Hematopoietic multipotent progenitor cell treated with erythropoietin and hydrocortisone succinate and interleukin-3 and kit ligand, for 6 days (in vitro differentiated cells): Measurements from ENCODE around the gene SERTAD3.
"Not testable (repeated sequence)": the region's sequence is repeated elsewhere in the genome, so short reads cannot be mapped to it uniquely, and the experiment has no call there.

Experiments used
- DNase-seq: peaks from one replicate; pipeline ENCODE4 v3.0.0-alpha.2; 2015

Gene SERTAD3

GRCh38 chr19:40457953-40458596 lies 13.9 kb upstream of the SERTAD3 start:
- DNase-seq: no peak

DNA sequence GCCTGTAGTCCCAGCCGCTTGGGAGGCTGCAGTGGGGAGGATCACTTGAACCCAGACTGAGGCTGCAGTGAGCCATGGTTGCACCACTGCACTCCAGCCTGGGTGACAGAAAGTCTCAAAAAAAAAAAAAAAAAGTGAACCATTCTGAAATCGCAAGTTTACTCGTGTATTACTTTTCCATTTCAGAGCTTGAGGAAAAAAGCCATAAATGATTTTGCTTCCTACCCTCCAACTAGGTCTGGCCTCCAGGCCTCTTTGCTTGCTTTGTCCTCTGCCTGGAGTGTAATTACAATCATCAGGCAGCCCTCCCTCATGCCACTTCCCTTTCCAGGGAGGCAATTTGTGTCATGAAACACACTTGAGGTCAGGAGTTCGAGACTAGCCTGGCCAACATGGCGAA lies 12.9 kb upstream of the SERTAD3 start:
- DNase-seq: no peak

DNA sequence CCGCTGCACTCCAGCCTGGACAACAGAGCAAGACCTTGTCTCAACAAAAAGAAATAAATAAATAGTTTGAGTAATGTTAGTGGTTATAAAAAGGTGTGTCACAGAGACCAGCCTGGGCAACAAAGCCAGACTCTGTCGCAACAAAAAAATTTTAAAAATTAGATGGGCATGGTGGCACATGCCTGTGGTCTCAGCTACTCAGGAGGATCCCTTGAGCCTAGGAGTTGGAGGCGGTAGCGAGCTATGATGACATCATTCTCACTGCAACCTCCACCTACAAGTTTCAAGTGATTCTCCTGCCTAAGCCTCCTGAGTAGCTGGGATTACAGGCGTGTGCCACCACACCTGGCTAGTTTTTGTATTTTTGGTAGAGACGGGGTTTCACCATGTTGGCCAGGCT lies 9.8 kb upstream of the SERTAD3 start:
- DNase-seq: not testable (repeated sequence)

- no peak for DNase-seq
These were observed 9.1 kb upstream of the SERTAD3 start for GRCh38 chr19:40453151-40453735.

GRCh38 chr19:40452016-40452415 lies 7.9 kb upstream of the SERTAD3 start:
- DNase-seq: no peak

- DNase-seq: no peak
These were observed 6.5 kb upstream of the SERTAD3 start for GRCh38 chr19:40450664-40451063.

GRCh38 chr19:40449506-40449905 lies 5.4 kb upstream of the SERTAD3 start:
- DNase-seq: no peak

DNA sequence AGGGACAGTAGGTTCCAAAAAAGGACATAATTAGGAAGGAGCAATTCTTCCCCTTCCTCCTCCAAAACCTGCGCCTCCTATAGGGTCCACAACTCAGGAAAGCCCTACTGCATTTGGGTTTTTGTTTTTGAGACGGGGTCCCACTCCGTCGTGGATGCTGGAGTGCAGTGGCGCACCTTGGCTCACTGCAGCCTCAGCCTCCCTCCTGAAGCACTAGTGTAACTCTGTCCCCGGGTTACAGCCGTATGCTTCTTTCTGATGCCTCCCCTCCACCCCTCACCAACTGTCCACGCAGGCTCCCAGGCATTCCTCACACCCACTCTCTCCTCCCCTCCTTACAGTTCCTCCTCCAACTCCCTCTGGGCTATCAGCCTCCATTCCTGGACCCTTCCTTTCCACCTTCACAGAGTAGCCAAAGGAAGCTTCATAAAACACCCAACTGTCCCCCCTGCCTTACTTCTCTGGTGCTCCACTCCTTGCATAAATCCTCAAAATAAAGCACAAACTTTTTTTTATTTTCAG lies 2.2 kb upstream of the SERTAD3 start:
- DNase-seq: no peak

DNA sequence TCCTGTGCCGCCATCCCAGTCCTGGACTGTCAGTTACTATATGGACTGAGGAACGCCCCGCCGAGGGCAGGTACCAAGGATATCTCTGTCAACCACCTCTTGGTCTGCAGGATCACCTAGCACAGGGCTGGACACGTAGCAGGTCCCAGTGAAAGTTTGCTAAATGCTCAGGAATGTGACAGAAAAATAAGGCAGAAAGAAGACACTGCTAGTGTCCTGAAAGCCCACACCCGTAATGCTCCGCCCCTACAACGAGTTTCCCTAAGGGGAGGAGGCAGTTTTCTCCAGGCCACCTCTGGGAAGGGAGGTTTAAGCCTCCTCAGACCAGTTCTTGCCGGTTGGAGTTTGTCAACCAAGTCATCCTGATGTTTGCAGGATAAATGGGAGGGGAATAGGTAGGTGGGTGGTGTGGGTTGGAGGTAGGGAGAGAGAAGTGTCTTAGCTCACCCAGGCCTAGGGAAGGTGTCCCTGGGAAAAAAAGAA lies 1.7 kb upstream of the SERTAD3 start:
- peak; percentile 56 for DNase-seq

GRCh38 chr19:40444825-40445312 lies 734 bp upstream of the SERTAD3 start:
- DNase-seq: no peak

- DNase-seq: peak; percentile 100
These were observed 770 bp downstream of the SERTAD3 start for GRCh38 chr19:40443131-40443999.

GRCh38 chr19:40442328-40443130 lies 1.6 kb downstream of the SERTAD3 start:
- no peak for DNase-seq

DNA sequence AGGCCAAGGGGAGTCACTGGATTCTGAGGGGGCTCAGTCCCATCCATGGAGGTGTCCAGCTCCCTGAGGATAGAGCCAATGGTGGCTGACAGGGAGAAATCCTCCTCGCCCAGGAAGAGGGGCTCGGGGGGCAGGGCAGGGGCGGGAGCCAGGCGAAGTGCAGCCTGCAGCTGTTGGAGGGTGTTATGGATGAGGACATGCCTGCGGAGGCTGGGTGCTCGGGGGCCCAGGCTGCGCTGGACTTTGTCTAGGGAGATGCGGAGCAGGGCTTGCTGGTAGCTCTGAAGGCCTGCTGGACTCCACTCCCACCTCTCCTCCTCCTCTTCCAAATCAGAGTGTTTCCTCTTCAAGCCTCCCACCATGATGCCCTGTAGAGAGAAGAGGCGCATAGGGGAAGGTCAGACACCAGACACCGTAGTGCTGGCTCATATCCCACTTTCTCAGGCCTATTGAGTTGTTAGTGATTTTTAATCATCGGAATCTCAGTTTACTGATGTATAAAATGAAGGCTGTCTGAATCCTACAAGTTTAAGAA lies 2.3 kb downstream of the SERTAD3 start:
- DNase-seq: no peak

DNA sequence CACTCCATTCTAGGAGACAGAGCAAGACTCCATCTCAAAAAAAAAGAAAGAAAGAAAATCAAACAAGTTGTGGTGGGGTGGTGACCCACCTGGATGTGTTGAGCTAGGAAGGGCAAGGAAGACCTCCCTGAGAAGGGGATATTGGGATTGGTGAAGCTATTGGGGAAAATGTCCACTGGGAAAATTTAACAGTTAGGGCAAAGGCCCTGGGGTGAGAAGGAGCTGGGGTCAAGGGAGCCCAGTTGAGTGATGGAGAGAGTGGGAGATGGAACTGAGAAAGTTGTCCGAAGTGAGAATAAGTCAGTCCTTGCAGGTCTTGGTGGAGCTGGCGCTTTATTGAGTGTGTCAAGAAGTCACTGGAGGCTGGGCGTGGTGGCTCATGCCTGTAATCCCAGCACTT lies 5.9 kb downstream of the SERTAD3 start:
- DNase-seq: no peak

GRCh38 chr19:40433391-40434216 lies 10.5 kb downstream of the SERTAD3 start:
- DNase-seq: peak; percentile 90

DNA sequence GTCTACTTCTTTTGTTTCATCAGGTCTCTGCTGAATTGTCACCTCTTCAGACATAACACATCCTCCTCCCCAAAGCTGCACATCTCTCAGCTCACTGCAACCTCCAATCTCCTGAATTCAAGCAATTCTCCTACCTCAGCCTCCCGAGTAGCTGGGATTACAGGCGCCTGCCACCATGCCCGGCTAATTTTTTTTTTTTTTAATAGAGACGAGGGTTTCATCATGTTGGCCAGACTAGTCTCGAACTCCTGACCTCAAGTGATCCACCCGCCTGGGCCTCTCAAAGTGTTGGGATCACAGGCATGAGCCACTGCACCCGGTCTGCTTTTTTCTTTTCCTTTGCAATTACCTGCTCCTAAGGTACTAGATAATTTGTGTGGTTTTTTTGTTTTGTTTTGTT lies 11.4 kb downstream of the SERTAD3 start:
- not testable (repeated sequence) for DNase-seq

- no peak for DNase-seq
These were observed 12.4 kb downstream of the SERTAD3 start for GRCh38 chr19:40431698-40432097.

DNA sequence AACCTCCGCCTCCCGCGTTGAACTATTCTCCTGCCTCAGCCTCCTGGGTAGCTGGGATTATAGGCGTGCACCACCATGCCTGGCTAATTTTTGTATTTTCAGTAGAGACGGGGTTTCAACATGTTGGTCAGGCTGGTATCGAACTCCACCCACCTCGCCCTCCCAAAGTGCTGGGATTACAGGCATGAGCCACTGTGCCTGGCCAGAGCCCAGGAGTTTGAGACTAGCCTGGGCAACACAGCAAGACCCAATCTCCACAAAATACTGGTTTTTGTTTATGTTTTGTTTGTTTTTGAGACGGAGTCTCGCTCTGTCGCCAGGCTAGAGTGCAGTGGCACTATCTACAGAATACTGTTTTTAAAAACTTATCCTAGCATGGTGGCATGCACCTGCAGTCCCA lies 13.9 kb downstream of the SERTAD3 start:
- not testable (repeated sequence) for DNase-seq

GRCh38 chr19:40428197-40428596 lies 15.9 kb downstream of the SERTAD3 start:
- not testable (repeated sequence) for DNase-seq

DNA sequence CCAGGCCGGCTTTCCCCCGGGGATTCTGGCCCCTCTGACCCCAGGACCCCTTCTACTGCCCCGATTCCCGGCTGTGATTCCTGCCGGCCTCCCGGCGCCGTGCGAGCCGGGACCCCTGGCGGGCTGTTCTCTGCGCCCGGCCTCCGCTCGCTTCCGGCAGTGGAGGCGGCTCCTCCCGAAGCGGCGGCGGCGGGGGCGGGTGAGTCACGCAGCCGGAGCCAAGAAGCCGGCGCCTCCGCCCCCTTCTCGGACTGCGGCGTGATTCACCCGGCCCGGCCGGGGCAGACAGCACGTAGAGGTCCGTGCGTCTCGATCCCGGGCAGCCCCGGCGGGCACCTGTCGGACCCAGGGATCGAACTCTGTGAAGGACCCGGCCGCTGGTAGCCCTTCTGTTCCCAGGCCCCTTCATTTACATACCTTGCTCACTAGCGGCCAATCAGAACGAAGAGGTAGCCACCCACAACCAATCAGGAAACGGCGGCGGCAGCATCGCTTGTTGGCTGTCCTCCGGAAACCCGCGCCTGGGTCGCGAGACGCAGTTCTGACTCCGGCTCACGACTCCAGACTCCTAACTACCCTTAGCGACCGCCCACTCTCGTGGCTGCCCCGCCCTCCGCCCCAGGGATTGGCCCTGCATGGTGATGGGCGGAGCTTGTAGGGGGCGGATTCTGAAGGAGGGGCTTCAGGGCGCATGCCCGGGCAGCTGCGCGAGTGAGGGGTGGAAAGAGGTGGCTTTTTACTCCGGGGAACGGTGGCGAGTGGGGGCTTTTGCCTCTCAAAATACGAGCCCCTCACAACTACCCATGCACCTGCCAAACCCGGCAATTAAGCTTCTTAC lies 18.5 kb downstream of the SERTAD3 start, which contains the start of gene SERTAD1:
TSS of gene SERTAD1 (minus strand) at position 543 of the 838 bp plus-strand sequence. CDS start 2,446 bp downstream, outside the sequence.
- DNase-seq: peak; percentile 100
